CD4-positive, alpha-beta T cell treated with Interleukin-17A for 4 hours (primary cell): ENCODE data around the gene TAF12.
"Not testable (repeated sequence)": the region's sequence is repeated elsewhere in the genome, so short reads cannot be mapped to it uniquely, and the experiment has no call there.

Source experiments
- DNase-seq: peaks from one replicate; pipeline ENCODE4 v3.0.0-alpha.2; 2020; ENCODE audit warnings: mixed read lengths

The TAF12 gene

GRCh38 chr1:28642847-28643635 lies at the start of gene TAF12:
TAF12 (minus strand) TSS chr1:28643067; CDS start chr1:28622081, 20,986 bp downstream.
- DNase-seq, result peak; percentile 94

- DNase-seq, result not testable (repeated sequence)
These were observed 48.8 kb upstream of the TAF12 start for GRCh38 chr1:28691627-28692026.

GRCh38 chr1:28684937-28685336 lies 42.1 kb upstream of the TAF12 start:
- DNase-seq, result no peak

GRCh38 chr1:28682840-28683239 lies 40.0 kb upstream of the TAF12 start:
- no peak for DNase-seq

GRCh38 chr1:28680151-28680550 lies 37.3 kb upstream of the TAF12 start:
- no peak for DNase-seq

GRCh38 chr1:28675924-28676257 lies 33.0 kb upstream of the TAF12 start:
- DNase-seq, result no peak

- DNase-seq, result not testable (repeated sequence)
These were observed 30.1 kb upstream of the TAF12 start for GRCh38 chr1:28672971-28673370.

- no peak for DNase-seq
These were observed 28.4 kb upstream of the TAF12 start for GRCh38 chr1:28671254-28671780.

- peak; percentile 51 for DNase-seq
These were observed 26.3 kb upstream of the TAF12 start for GRCh38 chr1:28668956-28669723.

GRCh38 chr1:28668191-28668955 lies 25.5 kb upstream of the TAF12 start, which contains the start of gene GMEB1:
GMEB1 (plus strand) TSS chr1:28668784; CDS start chr1:28683613, 14,829 bp downstream.
- DNase-seq, result peak; percentile 88

GRCh38 chr1:28666806-28667205 lies 23.9 kb upstream of the TAF12 start:
- DNase-seq, result no peak

GRCh38 chr1:28663871-28664470 lies 21.1 kb upstream of the TAF12 start:
- DNase-seq, result no peak

GRCh38 chr1:28656335-28656734 lies 13.5 kb upstream of the TAF12 start:
- no peak for DNase-seq

- DNase-seq, result not testable (repeated sequence)
These were observed 12.8 kb upstream of the TAF12 start for GRCh38 chr1:28655448-28656311.

GRCh38 chr1:28653870-28654269 lies 11.0 kb upstream of the TAF12 start:
- DNase-seq, result peak; percentile 40

- DNase-seq, result not testable (repeated sequence)
These were observed 10.2 kb upstream of the TAF12 start for GRCh38 chr1:28653063-28653462.

GRCh38 chr1:28648474-28649198 lies 5.8 kb upstream of the TAF12 start, which contains the start of gene RNU11:
RNU11 (plus strand) TSS chr1:28648600.
- DNase-seq, result peak; percentile 89

- peak; percentile 91 for DNase-seq
These were observed 5.2 kb upstream of the TAF12 start for GRCh38 chr1:28648008-28648473.

- no peak for DNase-seq
These were observed 3.2 kb upstream of the TAF12 start for GRCh38 chr1:28646040-28646439.

- not testable (repeated sequence) for DNase-seq
These were observed 2.5 kb upstream of the TAF12 start for GRCh38 chr1:28645406-28645805.

GRCh38 chr1:28644494-28644893 lies 1.6 kb upstream of the TAF12 start:
- DNase-seq, result no peak
